Stimulated activated CD8-positive, alpha-beta memory T cell treated with anti-CD3 and anti-CD28 coated beads, Interleukin-15, amount 100 ng/mL, for 48 hours (primary cell): Measurements from ENCODE around the gene CCNB2.
A peak's percentile ranks its signal among the peaks of the same experiment; 100 is the strongest.
"Not testable (repeated sequence)": the region's sequence is repeated elsewhere in the genome, so short reads cannot be mapped to it uniquely, and the experiment has no call there.

Experiments
- DNase-seq, 2 donors: peaks; one replicate each; pipeline ENCODE4 v3.0.0-alpha.2; 2020; ENCODE audit warnings: low read depth in 2 of 2

The CCNB2 gene

GRCh38 chr15:59133929-59134427, 29.0 kb downstream of the CCNB2 start:
- no peak for DNase-seq

- DNase-seq: no peak
Observed at GRCh38 chr15:59137566-59137965, 32.6 kb downstream of the CCNB2 start.

GRCh38 chr15:59138243-59138642, 33.3 kb downstream of the CCNB2 start:
- DNase-seq: peak; percentile 28 to 29

- no peak for DNase-seq
Observed at GRCh38 chr15:59140422-59141226, 35.7 kb downstream of the CCNB2 start.

GRCh38 chr15:59143281-59143680, 38.3 kb downstream of the CCNB2 start:
- no peak for DNase-seq

GRCh38 chr15:59144594-59144993, 39.6 kb downstream of the CCNB2 start:
- DNase-seq: not testable (repeated sequence)

GRCh38 chr15:59147666-59148065, 42.7 kb downstream of the CCNB2 start:
- no peak for DNase-seq

GRCh38 chr15:59148153-59148833, 43.3 kb downstream of the CCNB2 start:
- no peak for DNase-seq

- no peak for DNase-seq
Observed at GRCh38 chr15:59150185-59150584, 45.2 kb downstream of the CCNB2 start.

- no peak for DNase-seq
Observed at GRCh38 chr15:59152694-59153450, 47.9 kb downstream of the CCNB2 start.

GRCh38 chr15:59153466-59153865, 48.5 kb downstream of the CCNB2 start:
- no peak for DNase-seq

GRCh38 chr15:59154243-59154642, 49.3 kb downstream of the CCNB2 start:
- no peak for DNase-seq

GRCh38 chr15:59155431-59155830, 50.5 kb downstream of the CCNB2 start:
- DNase-seq: no peak

GRCh38 chr15:59157396-59157795, 52.5 kb downstream of the CCNB2 start:
- DNase-seq: no peak

GRCh38 chr15:59157840-59158700, 53.1 kb downstream of the CCNB2 start:
- DNase-seq: no peak

- DNase-seq: no peak
Observed at GRCh38 chr15:59158701-59159034, 53.7 kb downstream of the CCNB2 start.

- no peak for DNase-seq
Observed at GRCh38 chr15:59159210-59159609, 54.3 kb downstream of the CCNB2 start.

- DNase-seq: no peak
Observed at GRCh38 chr15:59160880-59161593, 56.1 kb downstream of the CCNB2 start.

- not testable (repeated sequence) for DNase-seq
Observed at GRCh38 chr15:59162080-59162479, 57.1 kb downstream of the CCNB2 start.

GRCh38 chr15:59165726-59166125, 60.8 kb downstream of the CCNB2 start:
- no peak for DNase-seq

GRCh38 chr15:59166166-59166565, 61.2 kb downstream of the CCNB2 start:
- DNase-seq: no peak
